GM12873 (cell line): Measurements from ENCODE around the gene UTRN.

Source experiments
- CTCF ChIP-seq: IDR thresholded peaks from 2 replicates; pipeline ENCODE4 v1.5.1; 2012; ENCODE audit warnings: low read depth, mild to moderate bottlenecking, moderate library complexity, low read length, control low read depth; ENCODE audit not compliant: insufficient read depth; ENCODE audit errors: missing control alignments

UTRN gene

DNA sequence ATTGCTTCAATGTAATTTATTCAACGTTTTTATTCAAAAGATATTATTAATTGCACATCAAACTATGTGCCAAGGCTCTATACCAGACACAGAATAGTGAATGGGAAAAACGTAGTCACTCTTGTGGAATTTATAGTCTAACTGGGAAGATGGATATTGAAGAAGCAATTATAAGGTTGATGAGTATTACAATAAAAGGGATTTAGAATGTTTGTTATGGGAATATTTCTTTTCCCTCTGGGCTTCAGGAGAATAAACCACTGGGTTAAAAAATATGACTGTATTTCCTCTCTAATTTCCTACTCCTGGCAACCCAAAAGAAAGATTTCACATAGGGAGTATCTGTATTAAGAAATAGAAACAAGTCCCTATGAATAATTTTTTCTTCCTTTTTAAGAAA lies 25.1 kb upstream of the UTRN start:
- TF ChIP-seq CTCF, result no peak

DNA sequence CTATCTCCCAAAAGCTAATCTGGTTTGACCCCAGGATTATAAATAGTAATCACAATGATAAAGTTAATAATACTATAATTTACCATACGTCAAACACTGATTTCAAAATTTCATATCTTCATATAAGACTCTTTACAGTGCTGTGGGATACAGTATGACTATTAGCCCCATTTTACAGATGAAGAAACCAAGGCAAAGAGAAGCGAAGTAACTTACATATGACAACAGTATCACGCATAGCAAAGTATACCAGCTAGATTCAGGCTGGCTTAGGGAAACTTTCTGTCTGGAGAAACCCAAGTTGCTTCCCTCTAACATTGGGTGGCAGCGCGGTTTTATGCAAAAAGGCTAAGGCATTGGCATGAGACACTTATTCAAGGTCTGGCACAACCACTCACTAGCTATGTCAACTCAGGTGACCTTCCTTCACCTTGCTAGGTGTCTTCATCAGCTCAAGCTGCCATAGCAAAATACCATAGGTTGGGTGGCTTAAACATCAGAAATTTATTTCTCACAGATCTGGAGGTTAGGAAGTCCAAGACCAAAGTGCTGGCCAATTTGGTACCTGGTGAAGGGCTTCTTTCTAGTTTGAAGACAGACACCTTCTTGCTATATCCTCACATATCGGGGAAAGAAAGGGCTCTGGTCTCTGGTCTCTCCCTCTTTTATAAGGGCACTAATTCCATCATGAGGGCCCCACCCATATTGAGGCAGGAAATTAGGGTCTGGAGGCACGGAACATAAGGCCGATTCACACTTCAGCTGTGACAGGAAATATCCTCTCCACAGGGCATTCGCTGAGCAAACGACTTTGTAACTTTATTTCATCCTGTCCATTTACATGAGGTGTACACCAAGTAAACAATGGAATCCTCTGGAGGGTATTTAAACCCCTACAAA lies 22.4 kb upstream of the UTRN start:
- no peak for TF ChIP-seq CTCF

DNA sequence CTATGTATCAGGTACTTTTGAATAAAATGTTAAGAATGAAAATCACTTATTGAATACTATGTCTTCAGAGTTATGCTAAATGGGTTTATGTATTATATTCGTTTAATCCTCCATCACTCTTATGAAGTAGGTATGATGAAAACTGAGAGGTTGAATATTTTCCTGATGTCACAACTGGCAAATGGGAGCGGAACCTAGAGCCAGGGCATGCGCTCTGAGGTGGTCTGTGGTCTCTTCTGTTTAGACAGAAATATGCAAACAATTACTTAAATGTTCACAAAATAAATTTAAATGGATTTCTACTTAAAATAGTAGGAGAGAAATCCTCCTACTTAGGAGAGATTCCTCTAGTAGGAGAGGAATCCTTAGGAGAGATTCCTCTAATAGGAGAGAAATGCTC lies 21.3 kb upstream of the UTRN start:
- no peak for TF ChIP-seq CTCF

- TF ChIP-seq CTCF, result no peak
These were observed 20.7 kb upstream of the UTRN start for GRCh38 chr6:144264270-144265060.

- TF ChIP-seq CTCF, result no peak
These were observed 20.1 kb upstream of the UTRN start for GRCh38 chr6:144265061-144265357.

DNA sequence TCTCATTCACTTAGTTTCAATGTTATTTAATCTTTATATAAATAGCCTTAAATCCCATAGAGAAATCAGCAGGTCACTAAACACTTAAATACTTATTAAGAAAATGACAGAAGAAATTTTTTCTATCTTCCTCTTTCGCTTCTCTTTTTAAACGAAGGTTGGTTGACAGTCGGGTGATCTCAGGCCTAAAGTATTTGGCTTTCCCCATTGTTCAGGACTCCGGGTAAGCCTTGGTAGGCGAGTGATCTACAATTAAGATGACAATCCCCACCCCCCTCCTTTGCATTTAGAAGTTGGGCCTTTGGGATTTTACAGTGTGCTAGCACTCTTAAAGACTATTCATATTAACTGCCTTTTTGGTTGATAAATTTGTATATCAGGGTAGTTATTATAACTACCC lies 19.7 kb upstream of the UTRN start:
- no peak for TF ChIP-seq CTCF

DNA sequence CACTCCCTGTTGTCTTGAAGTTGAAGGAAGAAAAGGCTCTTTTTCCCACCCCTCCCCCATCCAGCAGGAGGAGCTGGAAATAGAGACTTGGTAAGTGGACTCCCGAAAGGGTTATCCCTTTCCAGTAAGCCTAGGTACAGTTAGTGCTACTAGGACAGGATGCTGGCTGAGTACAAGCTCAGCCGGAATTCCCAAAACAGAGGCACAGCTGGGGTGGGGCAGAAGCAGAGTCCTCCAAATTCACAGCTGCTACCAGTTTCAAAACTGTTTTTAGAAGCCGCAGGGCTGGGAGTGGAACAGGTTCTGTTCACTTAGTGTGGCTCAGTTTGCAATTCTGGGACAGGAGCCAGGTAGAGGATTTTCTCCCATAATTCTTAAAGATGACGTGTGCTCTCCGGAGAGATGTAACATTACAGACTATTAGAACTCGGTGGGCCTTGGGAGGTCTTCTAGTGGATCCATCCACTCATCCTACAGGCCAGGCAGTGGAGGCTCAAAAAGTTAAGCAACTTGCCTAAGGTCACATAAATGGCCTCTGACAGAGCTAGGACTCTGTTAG lies 19.0 kb upstream of the UTRN start:
- no peak for TF ChIP-seq CTCF
